Smooth muscle cell (in vitro differentiated cells): ENCODE results near the gene MYCL. TPM values are rescaled to one million over a fixed set of nuclear protein-coding genes. Genes with fewer than 3 reads are reported as not detected.

Experiments used
- DNase-seq: peaks from one replicate; lab custom pipeline; 2025; ENCODE audit not compliant: unreplicated experiment; lab: John Stamatoyannopoulos, UW
- H2AFZ ChIP-seq: fragments of 200-600 bp; sonication (generic); 2 replicates; pipeline ENCODE4 v1.6.0; 2016; ENCODE audit warnings: antibody characterized with exemption, low read depth, mild to moderate bottlenecking
- H3F3A ChIP-seq: fragments of 200-600 bp; sonication (generic); 2 replicates; pipeline ENCODE4 v1.6.0; 2017; ENCODE audit warnings: antibody characterized with exemption, low read depth
- H3K27ac ChIP-seq: fragments of 200-600 bp; sonication (generic); 2 replicates; pipeline ENCODE4 v1.5.1; 2016; ENCODE audit warnings: low read depth, mild to moderate bottlenecking
- H3K27me3 ChIP-seq: fragments of 200-600 bp; sonication (generic); 2 replicates; pipeline ENCODE4 v1.6.1; 2016; ENCODE audit warnings: low read depth, mild to moderate bottlenecking
- H3K36me3 ChIP-seq: fragments of 200-600 bp; sonication (generic); 2 replicates; pipeline ENCODE4 v1.5.1; 2016; ENCODE audit warnings: low read depth
- H3K4me1 ChIP-seq: fragments of 200-600 bp; sonication (generic); 2 replicates; pipeline ENCODE4 v1.5.1; 2016; ENCODE audit warnings: low read depth
- H3K4me2 ChIP-seq: fragments of 200-600 bp; sonication (generic); 2 replicates; pipeline ENCODE4 v1.6.0; 2016; ENCODE audit warnings: mild to moderate bottlenecking
- H3K4me3 ChIP-seq: fragments of 200-600 bp; sonication (generic); 2 replicates; pipeline ENCODE4 v1.5.1; 2016; ENCODE audit warnings: mild to moderate bottlenecking
- H3K79me2 ChIP-seq: fragments of 200-600 bp; sonication (generic); 2 replicates; pipeline ENCODE4 v1.6.0; 2016; ENCODE audit warnings: low read depth, mild to moderate bottlenecking
- H3K9ac ChIP-seq: fragments of 200-600 bp; sonication (generic); 2 replicates; pipeline ENCODE4 v1.6.0; 2016; ENCODE audit warnings: low read depth
- H3K9me3 ChIP-seq: fragments of 200-600 bp; sonication (generic); replicated peaks from 2 replicates; pipeline ENCODE4 v1.5.1; 2016; ENCODE audit warnings: low read depth
- H4K20me1 ChIP-seq: fragments of 200-600 bp; sonication (generic); 2 replicates; pipeline ENCODE4 v1.6.0; 2016; ENCODE audit warnings: low read depth
- CTCF ChIP-seq: fragments of 200-600 bp; sonication (generic); IDR thresholded peaks from 2 replicates; pipeline ENCODE4 v1.5.1; 2017; ENCODE audit warnings: borderline replicate concordance, mild to moderate bottlenecking, antibody characterized with exemption; ENCODE audit not compliant: insufficient read depth, poor library complexity, severe bottlenecking
- WGBS: methylation state at CpG from one replicate; pipeline ENCODE4 v1.1.7; 2016; ENCODE audit warnings: low lambda C conversion rate; 5-methylcytosine and 5-hydroxymethylcytosine counted together
- polyA plus RNA-seq: library from polyadenylated mRNA; unstranded; fragments of >200 nt; fragmentation: Nextera tagmentation; extraction: Ambion mirVana; gene quantifications from 2 replicates; pipeline ENCODE4 v1.2.1, GENCODE V29; 2016
- total RNA-seq: library from RNA; depleted of rRNA; stranded (reverse); fragments of >200 nt; gene quantifications from 2 replicates; pipeline ENCODE4 v1.2.3, GENCODE V29; 2014

The MYCL gene
- total and polyA plus RNA-seq, 2 experiments from 2014 or later: 0.98 to 4.5 TPM

GRCh38 chr1:39865762-39866161 lies 36.0 kb downstream of the MYCL start:
- H2AFZ ChIP-seq: no peak overlapping the region
- peaks cover 76% of the 10 kb centered on the region for H3K79me2 ChIP-seq
- no peaks in the 10 kb centered on the region for H3K9me3 ChIP-seq
- H3K4me2 ChIP-seq: no peak overlapping the region
- no peaks in the 10 kb centered on the region for H3K36me3 ChIP-seq
- no peak for DNase-seq
- H3K4me1 ChIP-seq: no peaks in the 10 kb centered on the region
- H4K20me1 ChIP-seq: peaks cover 87% of the 10 kb centered on the region
- no peak overlapping the region for H3K4me3 ChIP-seq
- H3F3A ChIP-seq: no peaks in the 10 kb centered on the region
- peak overlapping the region; percentile 78 for H3K27ac ChIP-seq
- no peak overlapping the region for H3K9ac ChIP-seq
- TF ChIP-seq CTCF: no peak
- 94% methylated on average over 1 of the region's 1 CpG for WGBS
- H3K27me3 ChIP-seq: no peaks in the 10 kb centered on the region

GRCh38 chr1:39863177-39863576 lies 38.5 kb downstream of the MYCL start:
- H2AFZ ChIP-seq: no peak overlapping the region
- WGBS: 83% methylated on average over 5 of the region's 5 CpGs
- no peaks in the 10 kb centered on the region for H3K36me3 ChIP-seq
- no peaks in the 10 kb centered on the region for H3K27me3 ChIP-seq
- H3K27ac ChIP-seq: no peak overlapping the region
- no peak for TF ChIP-seq CTCF
- H3K4me2 ChIP-seq: no peak overlapping the region
- no peaks in the 10 kb centered on the region for H3K9me3 ChIP-seq
- H3K4me3 ChIP-seq: no peak overlapping the region
- no peak overlapping the region for H3K9ac ChIP-seq
- peaks cover 100% of the 10 kb centered on the region for H4K20me1 ChIP-seq
- no peak for DNase-seq
- H3F3A ChIP-seq: no peaks in the 10 kb centered on the region
- peaks cover 87% of the 10 kb centered on the region for H3K79me2 ChIP-seq
- no peaks in the 10 kb centered on the region for H3K4me1 ChIP-seq

- no peaks in the 10 kb centered on the region for H3K36me3 ChIP-seq
- H3K4me3 ChIP-seq: no peak overlapping the region
- H3K9ac ChIP-seq: no peak overlapping the region
- H3K27ac ChIP-seq: no peak overlapping the region
- H3K27me3 ChIP-seq: no peaks in the 10 kb centered on the region
- H4K20me1 ChIP-seq: peaks cover 100% of the 10 kb centered on the region
- H3K4me1 ChIP-seq: no peaks in the 10 kb centered on the region
- no peak overlapping the region for H2AFZ ChIP-seq
- no peak overlapping the region for H3K4me2 ChIP-seq
- H3K79me2 ChIP-seq: peaks cover 84% of the 10 kb centered on the region
- TF ChIP-seq CTCF: no peak
- WGBS: 99% methylated on average over 7 of the region's 7 CpGs
- no peaks in the 10 kb centered on the region for H3K9me3 ChIP-seq
- no peaks in the 10 kb centered on the region for H3F3A ChIP-seq
- no peak for DNase-seq
Observed at GRCh38 chr1:39861003-39861402, 40.7 kb downstream of the MYCL start.

- Histone ChIP-seq H3K36me3 (no peaks in the 10 kb centered on the region), H3K27ac (no peak overlapping the region), H3K79me2 (peaks cover 76% of the 10 kb centered on the region), H3K9ac (no peak overlapping the region), H4K20me1 (peaks cover 100% of the 10 kb centered on the region), H3K27me3 (no peaks in the 10 kb centered on the region), H3K4me2 (no peak overlapping the region), H3F3A (no peaks in the 10 kb centered on the region), H3K4me3 (no peak overlapping the region), H2AFZ (no peak overlapping the region), H3K9me3 (no peaks in the 10 kb centered on the region), H3K4me1 (no peaks in the 10 kb centered on the region)
- WGBS: 88% methylated on average over 7 of the region's 7 CpGs
- no peak for TF ChIP-seq CTCF
- DNase-seq: no peak
Observed at GRCh38 chr1:39859859-39860812, 41.6 kb downstream of the MYCL start.
